HepG2 (cell line): ENCODE results near the gene EIF5A2.

ENCODE experiments used
- EP300 ChIP-seq, 3 experiments: sonication (generic) in 1 of 3; formaldehyde crosslinking in 1 of 3; IDR thresholded peaks; 2 replicates each; pipeline versions ENCODE4 v1.5.1 to v1.6.1; 2011 to 2020; ENCODE audit warnings: low read depth in 2 of 3, low read length in 2 of 3, borderline replicate concordance in 1 of 3, improper control_type of control experiment in 1 of 3, mild to moderate bottlenecking in 1 of 3, missing genetic modification reagents in 1 of 3, moderate library complexity in 1 of 3
- MYC ChIP-seq: sonication (generic); formaldehyde crosslinking; IDR thresholded peaks from 2 replicates; pipeline ENCODE4 v1.9.0; 2021; ENCODE audit warnings: missing genetic modification reagents, borderline replicate concordance
- NFKBIZ ChIP-seq: IDR thresholded peaks from 2 replicates; pipeline ENCODE4 v1.6.1; 2018; ENCODE audit warnings: missing genetic modification reagents, missing compliant biosample characterization
- POLR2AphosphoS2 ChIP-seq: IDR thresholded peaks from 2 replicates; pipeline ENCODE4 v1.6.1; 2011; ENCODE audit warnings: low read depth, low read length, improper control_type of control experiment
- SOX13 ChIP-seq, 3 experiments: fragments of 450-650 bp in 1 of 3; sonication (generic) in 1 of 3; formaldehyde crosslinking in 1 of 3; IDR thresholded peaks in 2 of 3; conservative IDR thresholded peaks in 1 of 3; 2 replicates each; pipeline versions ENCODE4 v1.5.0 to v1.6.1; 2016 to 2020; ENCODE audit warnings: antibody characterized with exemption in 1 of 3, mild to moderate bottlenecking in 1 of 3, missing compliant biosample characterization in 1 of 3, missing genetic modification reagents in 1 of 3, moderate library complexity in 1 of 3
- ZNF263 ChIP-seq: sonication (generic); formaldehyde crosslinking; IDR thresholded peaks from 2 replicates; pipeline ENCODE4 v1.4.0; 2020; ENCODE audit warnings: missing genetic modification reagents
- ZNF629 ChIP-seq: sonication (generic); formaldehyde crosslinking; conservative IDR thresholded peaks from 2 replicates; pipeline ENCODE4 v1.5.0; 2020; ENCODE audit warnings: missing genetic modification reagents
- ZNF652 ChIP-seq: IDR thresholded peaks from 2 replicates; pipeline ENCODE4 v1.6.1; 2016; ENCODE audit warnings: low read depth, borderline replicate concordance
- TF ChIP-seq, protein P1 (sequence below): sonication (generic); formaldehyde crosslinking; IDR thresholded peaks from 2 replicates; pipeline ENCODE4 v1.5.0; 2020; ENCODE audit warnings: mild to moderate bottlenecking, missing genetic modification reagents, moderate library complexity

DNA sequence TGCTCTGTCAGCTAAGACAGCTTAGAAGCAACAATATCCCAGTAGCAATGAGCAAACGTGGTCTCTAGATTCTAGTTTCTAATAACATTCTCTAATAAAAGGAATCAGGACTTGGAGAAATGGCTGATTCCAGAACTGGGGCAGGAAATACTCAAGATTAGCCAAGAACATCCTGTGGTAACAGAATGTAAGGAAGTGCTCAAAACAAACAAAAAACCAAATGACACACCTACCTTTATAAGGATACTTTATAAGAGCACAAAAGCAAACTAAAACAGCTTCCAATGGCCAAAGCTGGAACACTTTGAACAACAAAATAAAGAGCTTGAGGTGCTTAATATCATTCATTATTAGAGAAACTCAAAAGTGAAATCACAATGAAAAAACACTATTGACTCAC lies 33.1 kb upstream of the EIF5A2 start:
- no peak for TF ChIP-seq ZNF652 (CRISPR knock-in tag)
- no peak for TF ChIP-seq ZNF263 (CRISPR knock-in tag)
- no peak for TF ChIP-seq EP300 (IDR thresholded peaks at IDR 0.05; ENCODE audit: low read depth in 2 of 2, low read length in 2 of 2)
- no peak for TF ChIP-seq EP300 (CRISPR knock-in tag; IDR thresholded peaks at IDR 0.05; ENCODE audit: borderline replicate concordance)
- TF ChIP-seq NFKBIZ (CRISPR knock-in tag) = no peak
- no peak for TF ChIP-seq POLR2AphosphoS2
- no peak for TF ChIP-seq MYC
- no peak for TF ChIP-seq SOX13 (IDR thresholded peaks at IDR 0.05)
- TF ChIP-seq SOX13 (CRISPR knock-in tag; conservative IDR thresholded peaks at IDR 0.05 in 1 of 2, IDR thresholded peaks at IDR 0.05 in 1 of 2) = no peak
- TF ChIP-seq, protein P1, sequence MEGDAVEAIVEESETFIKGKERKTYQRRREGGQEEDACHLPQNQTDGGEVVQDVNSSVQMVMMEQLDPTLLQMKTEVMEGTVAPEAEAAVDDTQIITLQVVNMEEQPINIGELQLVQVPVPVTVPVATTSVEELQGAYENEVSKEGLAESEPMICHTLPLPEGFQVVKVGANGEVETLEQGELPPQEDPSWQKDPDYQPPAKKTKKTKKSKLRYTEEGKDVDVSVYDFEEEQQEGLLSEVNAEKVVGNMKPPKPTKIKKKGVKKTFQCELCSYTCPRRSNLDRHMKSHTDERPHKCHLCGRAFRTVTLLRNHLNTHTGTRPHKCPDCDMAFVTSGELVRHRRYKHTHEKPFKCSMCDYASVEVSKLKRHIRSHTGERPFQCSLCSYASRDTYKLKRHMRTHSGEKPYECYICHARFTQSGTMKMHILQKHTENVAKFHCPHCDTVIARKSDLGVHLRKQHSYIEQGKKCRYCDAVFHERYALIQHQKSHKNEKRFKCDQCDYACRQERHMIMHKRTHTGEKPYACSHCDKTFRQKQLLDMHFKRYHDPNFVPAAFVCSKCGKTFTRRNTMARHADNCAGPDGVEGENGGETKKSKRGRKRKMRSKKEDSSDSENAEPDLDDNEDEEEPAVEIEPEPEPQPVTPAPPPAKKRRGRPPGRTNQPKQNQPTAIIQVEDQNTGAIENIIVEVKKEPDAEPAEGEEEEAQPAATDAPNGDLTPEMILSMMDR (CRISPR knock-in tag) = no peak
- no peak for TF ChIP-seq ZNF629 (CRISPR knock-in tag)
